ENCODE results near the gene SIRT4. TPM values are rescaled to one million over a fixed set of nuclear protein-coding genes. Genes with fewer than 3 reads are reported as not detected.

Gene SIRT4
- polyA plus RNA-seq, 2 donors = 0.47 to 0.55 TPM

- no peaks in the 10 kb centered on the region for H3K9me3 ChIP-seq (ENCODE audit: control insufficient read depth in 2 of 2, insufficient read depth in 1 of 2, low read depth in 1 of 2, low read length in 1 of 2)
- 40 to 47% methylated on average over 15 of the region's 15 CpGs for WGBS, 2 donors
- H3K27me3 ChIP-seq (ENCODE audit: control insufficient read depth in 1 of 2, insufficient read depth in 2 of 2, low read length in 2 of 2) = no peaks in the 10 kb centered on the region
- H3K36me3 ChIP-seq (ENCODE audit: control insufficient read depth in 2 of 2, insufficient read depth in 2 of 2, low read length in 1 of 2) = no peaks in the 10 kb centered on the region
- peaks cover 5 to 11% of the 10 kb centered on the region in 2 donors for H3K4me1 ChIP-seq (ENCODE audit: control insufficient read depth in 2 of 2, insufficient read depth in 2 of 2, low read length in 1 of 2)
- H3K27ac ChIP-seq (ENCODE audit: low read depth in 2 of 2, low read length in 1 of 2) = peak overlapping the region; percentile 83 to 85
- H3K4me3 ChIP-seq (ENCODE audit: low read depth in 1 of 2, low read length in 2 of 2) = peak overlapping the region in 1 of 2 donors; percentile 88
Measured at GRCh38 chr12:120262852-120263747, 39.0 kb upstream of the SIRT4 start.

- peak overlapping the region; percentile 83 to 85 for H3K27ac ChIP-seq (ENCODE audit: low read depth in 2 of 2, low read length in 1 of 2)
- WGBS, 2 donors = 26 to 35% methylated on average over 5 of the region's 5 CpGs
- peaks cover 5 to 11% of the 10 kb centered on the region in 2 donors for H3K4me1 ChIP-seq (ENCODE audit: control insufficient read depth in 2 of 2, insufficient read depth in 2 of 2, low read length in 1 of 2)
- no peaks in the 10 kb centered on the region for H3K9me3 ChIP-seq (ENCODE audit: control insufficient read depth in 2 of 2, insufficient read depth in 1 of 2, low read depth in 1 of 2, low read length in 1 of 2)
- peak overlapping the region; percentile 82 to 88 for H3K4me3 ChIP-seq (ENCODE audit: low read depth in 1 of 2, low read length in 2 of 2)
- no peaks in the 10 kb centered on the region for H3K27me3 ChIP-seq (ENCODE audit: control insufficient read depth in 1 of 2, insufficient read depth in 2 of 2, low read length in 2 of 2)
- no peaks in the 10 kb centered on the region for H3K36me3 ChIP-seq (ENCODE audit: control insufficient read depth in 2 of 2, insufficient read depth in 2 of 2, low read length in 1 of 2)
Measured at GRCh38 chr12:120263748-120264085, 38.4 kb upstream of the SIRT4 start.

GRCh38 chr12:120264086-120264903 is 37.8 kb upstream of the SIRT4 start:
- Histone ChIP-seq H3K27ac (ENCODE audit: low read depth in 2 of 2, low read length in 1 of 2) (peak overlapping the region; percentile 83 to 85), H3K9me3 (ENCODE audit: control insufficient read depth in 2 of 2, insufficient read depth in 1 of 2, low read depth in 1 of 2, low read length in 1 of 2) (no peaks in the 10 kb centered on the region), H3K36me3 (ENCODE audit: control insufficient read depth in 2 of 2, insufficient read depth in 2 of 2, low read length in 1 of 2) (no peaks in the 10 kb centered on the region), H3K4me1 (ENCODE audit: control insufficient read depth in 2 of 2, insufficient read depth in 2 of 2, low read length in 1 of 2) (peaks cover 5 to 11% of the 10 kb centered on the region in 2 donors), H3K4me3 (ENCODE audit: low read depth in 1 of 2, low read length in 2 of 2) (peak overlapping the region; percentile 82 to 88), H3K27me3 (ENCODE audit: control insufficient read depth in 1 of 2, insufficient read depth in 2 of 2, low read length in 2 of 2) (no peaks in the 10 kb centered on the region)
- WGBS, 2 donors = 23% methylated on average over 15 of the region's 15 CpGs

- Histone ChIP-seq H3K4me3 (ENCODE audit: low read depth in 1 of 2, low read length in 2 of 2) (peak overlapping the region; percentile 82 to 88), H3K27me3 (ENCODE audit: control insufficient read depth in 1 of 2, insufficient read depth in 2 of 2, low read length in 2 of 2) (no peaks in the 10 kb centered on the region), H3K27ac (ENCODE audit: low read depth in 2 of 2, low read length in 1 of 2) (peak overlapping the region; percentile 83 to 85), H3K4me1 (ENCODE audit: control insufficient read depth in 2 of 2, insufficient read depth in 2 of 2, low read length in 1 of 2) (peaks cover 5 to 11% of the 10 kb centered on the region in 2 donors), H3K36me3 (ENCODE audit: control insufficient read depth in 2 of 2, insufficient read depth in 2 of 2, low read length in 1 of 2) (no peaks in the 10 kb centered on the region), H3K9me3 (ENCODE audit: control insufficient read depth in 2 of 2, insufficient read depth in 1 of 2, low read depth in 1 of 2, low read length in 1 of 2) (no peaks in the 10 kb centered on the region)
- WGBS, 2 donors = 1% methylated on average over 29 of the region's 29 CpGs
Measured at GRCh38 chr12:120264904-120265472, 37.1 kb upstream of the SIRT4 start.

GRCh38 chr12:120265473-120266179 is 36.5 kb upstream of the SIRT4 start, which contains the start of gene PXN:
TSS of gene PXN (minus strand) at chr12:120265730. CDS start at chr12:120265629, 101 bp downstream.
- 1 to 2% methylated on average over 51 to 81 of the region's 81 CpGs for WGBS, 2 donors
- Histone ChIP-seq H3K36me3 (ENCODE audit: control insufficient read depth in 2 of 2, insufficient read depth in 2 of 2, low read length in 1 of 2) (no peaks in the 10 kb centered on the region), H3K4me1 (ENCODE audit: control insufficient read depth in 2 of 2, insufficient read depth in 2 of 2, low read length in 1 of 2) (peaks cover 5 to 11% of the 10 kb centered on the region in 2 donors)

GRCh38 chr12:120266180-120266870 is 35.8 kb upstream of the SIRT4 start:
- Histone ChIP-seq H3K4me1 (ENCODE audit: control insufficient read depth in 2 of 2, insufficient read depth in 2 of 2, low read length in 1 of 2) (peaks cover 5 to 11% of the 10 kb centered on the region in 2 donors), H3K27me3 (ENCODE audit: control insufficient read depth in 1 of 2, insufficient read depth in 2 of 2, low read length in 2 of 2) (no peaks in the 10 kb centered on the region), H3K4me3 (ENCODE audit: low read depth in 1 of 2, low read length in 2 of 2) (peak overlapping the region in 1 of 2 donors; percentile 88), H3K9me3 (ENCODE audit: control insufficient read depth in 2 of 2, insufficient read depth in 1 of 2, low read depth in 1 of 2, low read length in 1 of 2) (no peaks in the 10 kb centered on the region), H3K27ac (ENCODE audit: low read depth in 2 of 2, low read length in 1 of 2) (no peak overlapping the region), H3K36me3 (ENCODE audit: control insufficient read depth in 2 of 2, insufficient read depth in 2 of 2, low read length in 1 of 2) (no peaks in the 10 kb centered on the region)
- WGBS, 2 donors = 35 to 37% methylated on average over 8 of the region's 8 CpGs

More at GRCh38 chr12:120265473-120266179, 36.5 kb upstream of the SIRT4 start, which contains the start of gene PXN:
- Histone ChIP-seq H3K27me3 (ENCODE audit: control insufficient read depth in 1 of 2, insufficient read depth in 2 of 2, low read length in 2 of 2) (no peaks in the 10 kb centered on the region), H3K9me3 (ENCODE audit: control insufficient read depth in 2 of 2, insufficient read depth in 1 of 2, low read depth in 1 of 2, low read length in 1 of 2) (no peaks in the 10 kb centered on the region), H3K4me3 (ENCODE audit: low read depth in 1 of 2, low read length in 2 of 2) (peak within 1 kb of the TSS; percentile 82 to 88), H3K27ac (ENCODE audit: low read depth in 2 of 2, low read length in 1 of 2) (peak within 1 kb of the TSS; percentile 83 to 85)

GRCh38 chr12:120267736-120268135 is 34.4 kb upstream of the SIRT4 start:
- Histone ChIP-seq H3K27ac (ENCODE audit: low read depth in 2 of 2, low read length in 1 of 2) (no peak overlapping the region), H3K27me3 (ENCODE audit: control insufficient read depth in 1 of 2, insufficient read depth in 2 of 2, low read length in 2 of 2) (no peaks in the 10 kb centered on the region), H3K4me1 (ENCODE audit: control insufficient read depth in 2 of 2, insufficient read depth in 2 of 2, low read length in 1 of 2) (peaks cover 5% of the 10 kb centered on the region in 2 donors), H3K9me3 (ENCODE audit: control insufficient read depth in 2 of 2, insufficient read depth in 1 of 2, low read depth in 1 of 2, low read length in 1 of 2) (no peaks in the 10 kb centered on the region), H3K4me3 (ENCODE audit: low read depth in 1 of 2, low read length in 2 of 2) (no peak overlapping the region), H3K36me3 (ENCODE audit: control insufficient read depth in 2 of 2, insufficient read depth in 2 of 2, low read length in 1 of 2) (no peaks in the 10 kb centered on the region)
- 42 to 47% methylated on average over 4 of the region's 4 CpGs for WGBS, 2 donors

GRCh38 chr12:120276734-120277133 is 25.4 kb upstream of the SIRT4 start:
- H3K4me3 ChIP-seq (ENCODE audit: low read depth in 1 of 2, low read length in 2 of 2) = no peak overlapping the region
- no peaks in the 10 kb centered on the region for H3K9me3 ChIP-seq (ENCODE audit: control insufficient read depth in 2 of 2, insufficient read depth in 1 of 2, low read depth in 1 of 2, low read length in 1 of 2)
- H3K27me3 ChIP-seq (ENCODE audit: control insufficient read depth in 1 of 2, insufficient read depth in 2 of 2, low read length in 2 of 2) = no peaks in the 10 kb centered on the region
- H3K36me3 ChIP-seq (ENCODE audit: control insufficient read depth in 2 of 2, insufficient read depth in 2 of 2, low read length in 1 of 2) = no peaks in the 10 kb centered on the region
- H3K4me1 ChIP-seq (ENCODE audit: control insufficient read depth in 2 of 2, insufficient read depth in 2 of 2, low read length in 1 of 2) = no peaks in the 10 kb centered on the region
- WGBS, 2 donors = 90 to 95% methylated on average over 6 of the region's 6 CpGs
- H3K27ac ChIP-seq (ENCODE audit: low read depth in 2 of 2, low read length in 1 of 2) = no peak overlapping the region
